ENCODE measurements around the gene FOXO6. TPM values are rescaled to one million over a fixed set of nuclear protein-coding genes. Genes with fewer than 3 reads are reported as not detected.

Gene FOXO6
- total RNA-seq, 3 donors from 2014 or later: 0.98 to 1.3 TPM; not detected in 1

DNA sequence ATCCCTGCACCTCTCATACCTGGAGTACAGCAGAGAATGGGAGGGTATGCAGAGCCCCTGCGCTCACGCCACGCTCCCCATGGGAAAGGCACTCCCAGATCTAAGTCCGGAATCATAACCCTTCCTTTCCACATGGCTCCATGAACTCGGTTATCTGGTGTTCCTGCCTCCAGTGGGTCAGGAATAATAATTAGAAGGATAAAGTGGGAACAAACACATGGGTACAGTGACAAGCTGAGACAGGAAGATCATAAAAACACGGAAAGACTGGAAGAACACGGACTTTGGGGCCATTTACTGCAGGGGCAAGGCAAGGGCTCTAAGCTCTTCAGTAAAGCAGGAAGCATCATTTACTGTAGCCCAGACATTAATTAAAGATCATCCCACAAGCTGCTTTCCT is 48.6 kb downstream of the FOXO6 start:
- intact Hi-C loops (cut with DNase I; ENCODE audit: low total_unique reads): loop anchor here (10.0 kb wide), 1 partner anchor 125 kb away; no protein-coding TSS in a partner anchor
- TF ChIP-seq POLR2AphosphoS5 (IDR thresholded peaks at IDR 0.05) (no peak), POLR2A (IDR thresholded peaks at IDR 0.05) (no peak)
- TF ChIP-seq, protein P1, sequence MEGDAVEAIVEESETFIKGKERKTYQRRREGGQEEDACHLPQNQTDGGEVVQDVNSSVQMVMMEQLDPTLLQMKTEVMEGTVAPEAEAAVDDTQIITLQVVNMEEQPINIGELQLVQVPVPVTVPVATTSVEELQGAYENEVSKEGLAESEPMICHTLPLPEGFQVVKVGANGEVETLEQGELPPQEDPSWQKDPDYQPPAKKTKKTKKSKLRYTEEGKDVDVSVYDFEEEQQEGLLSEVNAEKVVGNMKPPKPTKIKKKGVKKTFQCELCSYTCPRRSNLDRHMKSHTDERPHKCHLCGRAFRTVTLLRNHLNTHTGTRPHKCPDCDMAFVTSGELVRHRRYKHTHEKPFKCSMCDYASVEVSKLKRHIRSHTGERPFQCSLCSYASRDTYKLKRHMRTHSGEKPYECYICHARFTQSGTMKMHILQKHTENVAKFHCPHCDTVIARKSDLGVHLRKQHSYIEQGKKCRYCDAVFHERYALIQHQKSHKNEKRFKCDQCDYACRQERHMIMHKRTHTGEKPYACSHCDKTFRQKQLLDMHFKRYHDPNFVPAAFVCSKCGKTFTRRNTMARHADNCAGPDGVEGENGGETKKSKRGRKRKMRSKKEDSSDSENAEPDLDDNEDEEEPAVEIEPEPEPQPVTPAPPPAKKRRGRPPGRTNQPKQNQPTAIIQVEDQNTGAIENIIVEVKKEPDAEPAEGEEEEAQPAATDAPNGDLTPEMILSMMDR (IDR thresholded peaks at IDR 0.05): no peak

DNA sequence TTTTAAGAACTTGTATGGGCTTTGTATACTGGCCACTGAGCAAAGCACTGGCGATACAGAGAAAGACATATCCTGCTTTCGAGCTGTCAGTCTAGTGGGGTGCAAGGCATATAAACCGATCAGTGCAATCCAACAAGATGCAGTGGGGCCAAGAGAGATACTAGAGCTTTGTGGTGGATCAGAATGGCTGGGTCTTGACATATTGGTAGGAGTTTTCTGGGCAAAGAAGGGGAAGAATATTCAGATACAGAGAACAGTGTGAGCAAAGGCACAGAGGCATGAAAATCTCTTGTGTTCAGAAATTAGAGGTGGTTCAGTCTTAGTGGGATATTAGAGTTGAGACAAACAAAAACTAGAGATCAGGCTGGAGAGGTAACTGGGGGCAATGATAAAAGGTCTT is 49.2 kb downstream of the FOXO6 start:
- Histone ChIP-seq H3K4me3 (no peak overlapping the region), H3K4me1 (no peaks in the 10 kb centered on the region), H3K27ac (no peak overlapping the region), H3K9me3 (no peaks in the 10 kb centered on the region), H3K27me3 (no peaks in the 10 kb centered on the region), H3K36me3 (no peaks in the 10 kb centered on the region)
- intact Hi-C loops (cut with DNase I; ENCODE audit: low total_unique reads): loop anchor here (10.0 kb wide), 1 partner anchor 126 kb away; no protein-coding TSS in a partner anchor
- no peak for DNase-seq (ENCODE audit: low spot score in 2 of 2)
- TF ChIP-seq POLR2AphosphoS5 (IDR thresholded peaks at IDR 0.05): no peak
- TF ChIP-seq, protein P1 (IDR thresholded peaks at IDR 0.05): no peak
- TF ChIP-seq POLR2A (IDR thresholded peaks at IDR 0.05): no peak

More for the DNA sequence above, 48.6 kb downstream of the FOXO6 start:
- no peak overlapping the region for H3K4me3 ChIP-seq
- H3K27me3 ChIP-seq: no peaks in the 10 kb centered on the region
- DNase-seq (ENCODE audit: low spot score in 2 of 2): no peak
- H3K9me3 ChIP-seq: no peaks in the 10 kb centered on the region
- H3K36me3 ChIP-seq: no peaks in the 10 kb centered on the region
- no peak overlapping the region for H3K27ac ChIP-seq
- H3K4me1 ChIP-seq: no peaks in the 10 kb centered on the region

DNA sequence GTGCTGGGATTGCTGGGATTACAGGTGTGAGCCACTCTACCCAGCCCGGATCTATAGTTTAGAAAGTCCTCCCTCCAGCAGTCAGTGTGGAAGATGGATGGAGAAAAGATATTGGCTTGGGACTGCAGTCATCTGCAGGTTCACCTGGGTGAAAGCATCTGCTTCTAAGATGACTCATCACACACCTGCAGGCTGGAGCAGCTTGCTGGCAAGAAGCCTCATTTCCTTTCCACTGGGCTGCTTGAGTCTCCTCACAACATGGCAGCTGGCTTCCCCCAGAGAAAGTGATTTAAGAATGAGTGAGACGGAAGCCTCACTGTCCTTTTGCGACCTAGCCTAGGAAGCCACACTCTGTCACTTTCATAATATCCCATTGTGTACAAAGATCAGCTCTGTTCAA is 50.0 kb downstream of the FOXO6 start:
- no peaks in the 10 kb centered on the region for H3K4me1 ChIP-seq
- no peaks in the 10 kb centered on the region for H3K9me3 ChIP-seq
- H3K27me3 ChIP-seq: no peaks in the 10 kb centered on the region
- H3K4me3 ChIP-seq: no peak overlapping the region
- no peak overlapping the region for H3K27ac ChIP-seq
- no peaks in the 10 kb centered on the region for H3K36me3 ChIP-seq
- DNase-seq (ENCODE audit: low spot score in 2 of 2): no peak
- no peak for TF ChIP-seq POLR2AphosphoS5 (IDR thresholded peaks at IDR 0.05)
- TF ChIP-seq, protein P1 (IDR thresholded peaks at IDR 0.05): no peak
- no peak for TF ChIP-seq POLR2A (IDR thresholded peaks at IDR 0.05)
- intact Hi-C loops (cut with DNase I; ENCODE audit: low total_unique reads): loop anchor here (10.0 kb wide), 1 partner anchor 126 kb away; no protein-coding TSS in a partner anchor

DNA sequence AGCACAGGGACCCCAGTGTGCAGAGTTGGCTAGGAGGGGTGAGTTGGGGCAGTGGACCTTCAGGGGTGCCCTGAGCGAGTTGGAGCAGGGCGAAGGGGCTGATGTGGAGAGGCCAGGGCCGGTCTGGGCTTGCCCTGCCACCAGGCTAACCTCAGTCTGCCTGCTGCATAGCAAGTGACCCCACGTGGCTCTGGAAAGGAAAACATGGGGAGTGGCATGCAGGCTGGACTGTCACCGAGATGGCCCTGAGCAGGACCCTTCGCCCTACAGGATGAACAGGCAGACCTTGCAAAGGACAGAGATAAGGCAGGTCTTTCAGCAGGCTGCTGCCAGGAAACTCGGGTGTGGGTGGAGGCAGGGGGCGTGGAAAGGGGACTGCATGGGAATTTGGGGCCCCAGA is 51.5 kb downstream of the FOXO6 start:
- intact Hi-C loops (cut with DNase I; ENCODE audit: low total_unique reads): loop anchor here (10.0 kb wide), 1 partner anchor 128 kb away; no protein-coding TSS in a partner anchor
- Histone ChIP-seq H3K9me3 (no peaks in the 10 kb centered on the region), H3K36me3 (no peaks in the 10 kb centered on the region), H3K4me1 (no peaks in the 10 kb centered on the region), H3K27ac (no peak overlapping the region), H3K27me3 (no peaks in the 10 kb centered on the region), H3K4me3 (no peak overlapping the region)
- no peak for TF ChIP-seq POLR2AphosphoS5 (IDR thresholded peaks at IDR 0.05)
- TF ChIP-seq, protein P1 (IDR thresholded peaks at IDR 0.05): no peak
- no peak for DNase-seq (ENCODE audit: low spot score in 2 of 2)

DNA sequence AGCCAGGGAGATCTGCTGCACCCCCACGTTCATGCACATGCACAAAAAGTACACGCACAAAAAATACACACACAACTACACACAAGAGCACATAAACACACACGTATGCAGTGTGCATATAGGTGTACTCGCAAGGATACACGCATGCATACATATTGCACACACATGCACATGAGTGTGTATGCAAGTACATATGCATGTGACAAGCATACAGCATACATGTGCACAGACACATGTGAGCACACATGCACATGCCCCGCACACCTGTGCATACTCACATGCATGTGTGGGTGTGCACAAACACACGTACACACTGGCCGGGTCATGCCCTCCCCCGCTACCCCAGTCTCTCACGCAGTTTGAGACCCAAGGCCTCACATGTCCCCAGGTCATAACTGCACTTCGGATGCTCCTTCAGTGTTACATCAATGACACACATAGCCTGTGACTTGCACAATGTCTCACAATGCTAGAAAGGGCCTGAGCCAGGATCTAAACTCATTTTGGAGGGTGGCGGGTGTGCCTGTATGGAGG is 52.6 kb downstream of the FOXO6 start:
- no peak overlapping the region for H3K27ac ChIP-seq
- H3K27me3 ChIP-seq: no peaks in the 10 kb centered on the region
- no peaks in the 10 kb centered on the region for H3K9me3 ChIP-seq
- intact Hi-C loops (cut with DNase I; ENCODE audit: low total_unique reads): loop anchor here (10.0 kb wide), 1 partner anchor 129 kb away; no protein-coding TSS in a partner anchor
- no peak for DNase-seq (ENCODE audit: low spot score in 2 of 2)
- no peaks in the 10 kb centered on the region for H3K36me3 ChIP-seq
- TF ChIP-seq POLR2AphosphoS5 (IDR thresholded peaks at IDR 0.05) (no peak), POLR2A (IDR thresholded peaks at IDR 0.05) (no peak)
- TF ChIP-seq, protein P1 (IDR thresholded peaks at IDR 0.05): no peak
- H3K4me3 ChIP-seq: no peak overlapping the region
- H3K4me1 ChIP-seq: peaks cover 0 to 3% of the 10 kb centered on the region in 2 donors
